Measurements from ENCODE around the gene PROSER3.

Gene PROSER3

DNA sequence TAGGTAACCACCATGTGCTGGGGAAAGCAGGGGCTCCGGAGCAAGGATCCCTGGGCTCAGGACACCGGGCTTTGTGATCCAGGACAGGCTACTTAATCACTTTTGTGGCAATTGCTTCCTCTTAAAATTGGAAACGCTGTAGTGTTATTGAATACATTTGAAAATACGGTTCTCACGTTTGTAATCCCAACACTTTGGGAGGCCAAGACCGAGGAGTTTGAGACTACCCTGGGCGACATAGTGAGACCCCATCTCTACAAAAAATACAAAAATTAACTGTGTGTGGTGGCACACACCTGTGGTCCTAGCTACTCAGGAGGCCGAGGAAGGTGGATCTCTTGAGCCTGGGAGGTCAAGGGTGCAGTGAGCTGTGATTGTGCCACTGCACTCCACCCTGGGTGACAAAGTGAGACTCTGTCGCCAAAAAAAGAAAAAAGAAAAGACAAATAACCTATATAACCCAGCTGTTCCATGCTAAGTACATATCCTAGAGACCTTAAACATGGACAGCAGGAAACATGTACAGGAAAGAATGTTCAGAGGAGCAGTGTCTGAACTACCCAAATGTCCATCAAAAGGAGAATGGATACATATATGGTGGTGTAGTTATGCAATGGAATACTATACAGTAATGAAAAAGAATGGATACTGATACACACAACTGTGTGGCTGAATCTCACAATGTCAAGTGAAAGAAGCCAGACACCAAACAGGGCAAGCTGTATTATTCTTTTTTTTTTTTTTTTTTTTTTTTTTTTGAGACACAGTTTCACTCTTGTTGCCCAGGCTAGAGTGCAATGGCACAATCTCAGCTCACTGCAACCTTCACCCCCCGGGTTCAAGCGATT, 55.3 kb downstream of the PROSER3 start:
- no peak for DNase-seq (ENCODE audit: low spot score)
- no peak for TF ChIP-seq CTCF (IDR thresholded peaks at IDR 0.05; ENCODE audit: extremely low read depth, insufficient read depth, missing control alignments)
- in situ Hi-C loops (cut with MboI; ENCODE audit: low pct_unique_long_range_greater_than_20kb, low sequenced_read_pairs, unreplicated experiment), result no loop called here

GRCh38 chr19:35816262-35816661, 58.3 kb downstream of the PROSER3 start:
- DNase-seq (ENCODE audit: low spot score), result no peak
- in situ Hi-C loops (cut with MboI; ENCODE audit: low pct_unique_long_range_greater_than_20kb, low sequenced_read_pairs, unreplicated experiment), result no loop called here

DNA sequence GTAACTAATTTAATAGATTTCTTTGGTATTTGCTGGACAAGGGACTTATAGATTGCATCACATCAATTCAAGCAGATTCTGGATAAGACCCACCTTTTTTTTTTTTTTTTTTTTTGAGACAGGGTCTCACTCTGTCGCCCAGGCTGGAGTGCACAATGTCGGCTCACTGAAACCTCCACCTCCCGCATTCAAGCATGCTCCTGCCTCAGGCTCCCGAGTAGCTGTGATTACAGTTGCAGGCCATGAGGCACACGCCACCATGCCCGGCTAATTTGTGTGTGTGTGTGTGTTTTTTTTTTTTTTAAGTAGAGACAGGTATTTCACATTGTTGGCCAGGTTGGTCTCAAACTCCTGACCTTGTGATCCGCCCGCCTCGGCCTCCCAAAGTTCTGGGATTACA, 58.9 kb downstream of the PROSER3 start:
- in situ Hi-C loops (cut with MboI; ENCODE audit: low pct_unique_long_range_greater_than_20kb, low sequenced_read_pairs, unreplicated experiment), result no loop called here
- no peak for TF ChIP-seq CTCF (IDR thresholded peaks at IDR 0.05; ENCODE audit: extremely low read depth, insufficient read depth, missing control alignments)
- DNase-seq (ENCODE audit: low spot score), result no peak

More at GRCh38 chr19:35816262-35816661, 58.3 kb downstream of the PROSER3 start:
- no peak for TF ChIP-seq CTCF (IDR thresholded peaks at IDR 0.05; ENCODE audit: extremely low read depth, insufficient read depth, missing control alignments)

GRCh38 chr19:35818445-35818844, 60.5 kb downstream of the PROSER3 start:
- no peak for TF ChIP-seq CTCF (IDR thresholded peaks at IDR 0.05; ENCODE audit: extremely low read depth, insufficient read depth, missing control alignments)
- DNase-seq (ENCODE audit: low spot score), result no peak
- in situ Hi-C loops (cut with MboI; ENCODE audit: low pct_unique_long_range_greater_than_20kb, low sequenced_read_pairs, unreplicated experiment), result no loop called here
